ENCODE results near the gene FAIM2.
"Not testable (repeated sequence)": the region's sequence is repeated elsewhere in the genome, so short reads cannot be mapped to it uniquely, and the experiment has no call there.

The FAIM2 gene

DNA sequence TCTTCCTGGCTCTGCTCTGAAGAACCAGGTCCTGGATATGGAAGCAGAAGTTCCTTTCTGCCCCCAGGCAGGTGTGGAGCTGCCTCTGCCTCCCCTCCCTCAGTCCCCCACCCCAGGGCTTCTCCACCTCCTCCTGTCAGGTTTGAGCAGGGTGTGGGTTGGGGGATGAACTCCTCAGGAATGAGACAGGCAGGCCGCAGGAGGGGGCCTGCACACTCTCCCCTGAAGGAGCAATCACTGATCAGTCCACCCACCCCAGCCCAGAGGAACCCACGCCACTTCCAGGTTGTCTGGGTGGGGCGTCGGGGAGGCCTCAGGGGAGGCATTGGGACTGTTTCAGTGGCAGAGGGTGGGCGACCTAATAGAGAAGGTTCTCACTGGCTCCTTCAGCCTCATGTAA is 26.6 kb downstream of the FAIM2 start:
- DNase-seq: no peak

DNA sequence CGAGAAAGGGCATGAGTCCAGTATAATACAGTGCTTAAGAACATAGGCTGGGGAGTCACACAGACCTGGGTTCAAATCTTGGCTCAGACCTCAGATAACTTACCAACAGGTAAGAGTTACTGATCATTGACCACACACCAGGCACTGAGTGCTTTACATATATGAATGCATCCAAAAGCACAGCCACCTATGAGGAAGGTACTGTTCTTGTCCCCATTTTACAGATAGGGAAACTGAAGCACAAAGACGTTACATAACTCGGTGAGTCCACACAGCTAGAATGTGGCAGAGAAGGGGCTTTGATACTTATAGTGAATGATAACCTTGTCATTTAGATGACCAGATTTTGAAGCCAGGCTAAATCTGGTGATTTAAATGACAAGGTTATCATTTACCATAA is 27.6 kb downstream of the FAIM2 start:
- DNase-seq: no peak

DNA sequence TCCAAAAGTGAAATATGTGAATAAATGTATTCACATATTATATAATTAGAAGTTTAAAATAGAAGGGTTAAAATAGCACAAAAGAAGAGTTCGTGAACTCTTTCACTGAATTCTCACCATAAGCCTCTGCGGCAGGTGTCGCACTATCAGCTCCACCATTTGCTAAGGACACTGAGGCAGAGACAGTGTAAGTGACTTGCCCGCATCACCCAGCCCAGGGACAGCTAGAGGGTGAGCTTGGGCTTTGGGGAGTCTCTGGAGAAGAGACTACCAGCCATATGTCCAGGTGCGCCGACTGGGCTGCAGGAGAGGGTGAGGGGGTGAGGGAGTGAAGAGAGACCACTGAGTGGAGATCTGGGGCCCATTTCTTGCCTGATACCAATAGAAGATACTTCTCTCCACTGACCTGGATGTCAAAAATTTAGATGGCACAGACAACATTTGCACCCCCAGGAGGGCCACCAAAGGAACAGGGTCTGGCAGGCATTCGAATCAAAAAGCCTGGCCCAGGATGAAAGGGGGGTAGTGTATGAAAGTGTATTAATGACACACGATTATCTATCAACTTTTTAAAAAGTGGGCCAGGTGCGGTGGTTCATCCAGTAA is 28.5 kb downstream of the FAIM2 start:
- DNase-seq: no peak

DNA sequence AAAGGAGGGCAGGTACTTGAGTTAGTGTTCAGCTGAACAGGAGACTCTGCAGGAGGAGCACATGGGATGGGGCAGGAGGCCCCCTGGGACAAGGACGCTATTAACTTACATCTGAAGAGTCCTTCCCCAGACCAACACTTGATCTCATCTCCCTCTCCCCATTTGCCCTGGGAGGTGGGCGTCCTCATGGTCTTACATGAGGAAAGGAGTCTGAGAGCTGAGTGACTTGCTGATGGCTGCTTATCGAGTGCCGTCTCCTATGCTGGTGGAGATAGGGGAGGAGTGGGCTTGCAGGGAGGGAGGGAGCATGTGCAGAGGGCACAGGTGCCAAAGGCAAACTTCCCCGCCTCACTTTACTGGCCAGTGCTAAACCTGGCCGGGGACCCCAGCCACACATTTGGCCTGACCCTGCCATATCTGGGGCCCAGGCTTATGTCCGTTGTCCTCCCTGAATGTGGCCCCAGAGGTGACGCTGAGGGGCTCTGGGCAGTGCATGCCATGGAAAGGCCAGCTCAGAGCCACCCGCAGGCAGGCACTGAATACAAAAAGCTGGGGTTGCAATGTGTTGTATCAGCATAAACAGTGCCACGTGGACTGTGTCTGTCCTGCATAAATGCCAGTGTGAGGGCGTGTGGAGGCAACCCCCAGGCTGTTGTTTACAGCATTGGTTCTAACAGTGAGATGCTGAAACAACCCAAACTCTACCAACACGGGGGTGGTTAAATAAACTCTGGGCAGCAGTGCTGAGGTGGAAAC is 29.4 kb downstream of the FAIM2 start:
- DNase-seq: peak; percentile 70

DNA sequence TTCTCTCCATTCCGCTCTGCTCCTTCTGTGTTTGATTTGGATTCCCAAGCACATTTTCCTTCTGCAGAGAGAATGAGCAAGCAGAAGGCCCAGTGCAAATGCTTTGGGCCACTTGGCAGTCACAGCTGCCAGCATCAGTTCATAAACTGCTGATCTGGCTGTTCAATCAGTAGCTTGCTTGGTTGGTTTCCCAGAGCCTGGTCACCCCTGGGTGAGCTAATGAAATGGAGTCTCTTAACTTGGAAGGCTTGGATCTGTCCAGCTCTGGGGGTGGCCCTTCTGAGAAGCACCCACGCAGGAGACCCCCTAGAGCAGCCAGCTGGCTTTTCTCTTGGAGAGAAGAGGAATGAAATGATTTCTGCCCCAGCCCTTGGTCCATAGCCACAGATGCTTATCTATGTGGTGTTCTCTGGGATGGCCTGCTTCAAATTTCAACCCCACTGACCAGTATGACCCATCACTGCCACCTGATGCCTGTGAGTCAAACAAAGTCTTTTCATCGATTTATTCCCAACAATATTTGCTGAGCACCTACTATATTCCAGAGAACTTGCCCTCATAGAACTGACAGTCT is 30.3 kb downstream of the FAIM2 start:
- DNase-seq: peak; percentile 37

DNA sequence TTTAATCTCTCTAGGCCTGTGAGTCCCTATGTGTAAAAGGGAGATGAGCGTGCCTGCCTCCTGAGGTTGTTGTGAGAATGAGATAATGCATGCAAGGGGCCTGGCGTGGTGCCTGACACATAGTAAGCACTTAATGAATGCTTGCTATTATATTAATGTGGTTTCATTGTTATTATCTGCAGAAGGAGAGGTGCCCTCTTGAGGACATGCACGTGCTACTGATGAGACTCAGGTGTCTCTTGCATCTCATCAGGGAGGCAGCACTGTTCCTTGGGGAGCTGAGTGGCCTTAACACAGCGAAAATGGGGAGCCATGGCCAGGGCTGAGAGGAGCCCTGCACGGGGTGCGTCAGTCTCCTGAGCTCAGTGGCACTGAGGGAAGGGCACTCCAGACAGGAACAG is 30.9 kb downstream of the FAIM2 start:
- no peak for DNase-seq

DNA sequence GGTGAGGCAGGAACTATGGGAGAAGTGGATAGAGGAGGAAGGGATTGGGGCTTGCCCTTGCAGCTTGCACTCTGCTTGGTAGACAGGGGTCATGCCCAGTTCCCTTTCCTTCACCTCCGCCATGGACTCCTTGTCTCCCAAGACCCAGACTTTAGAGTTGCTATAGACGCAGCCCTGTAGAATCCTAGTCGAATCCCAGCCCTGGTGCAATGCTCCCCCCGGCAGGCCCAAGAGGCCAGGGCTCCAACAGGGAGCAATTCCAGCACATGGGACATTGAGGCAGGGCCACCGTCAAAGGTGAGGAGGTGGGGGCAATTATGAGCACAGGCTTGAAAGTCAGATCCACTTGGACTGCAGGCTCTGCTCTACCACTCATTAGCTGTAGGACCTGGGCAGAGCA is 31.3 kb downstream of the FAIM2 start:
- DNase-seq: no peak

DNA sequence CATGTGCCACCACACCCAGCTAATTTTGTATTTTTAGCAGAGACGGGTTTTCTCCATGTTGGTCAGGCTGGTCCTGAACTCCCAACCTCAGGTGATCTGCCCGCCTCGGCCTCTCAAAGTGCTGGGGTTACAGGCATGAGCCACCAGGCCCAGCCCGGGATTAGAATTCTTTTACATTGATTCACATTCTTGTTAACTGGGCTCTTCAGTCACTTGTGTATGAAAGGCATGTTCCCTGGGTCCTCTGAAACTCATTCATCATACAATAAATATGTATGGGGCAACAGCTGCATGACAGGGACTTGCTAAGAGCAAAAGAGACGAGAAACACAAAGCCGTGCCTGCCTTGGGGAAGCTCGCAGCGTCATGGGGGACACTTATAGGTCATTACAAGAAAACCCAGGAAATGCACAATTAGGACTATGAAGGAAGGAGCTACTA is 31.9 kb downstream of the FAIM2 start:
- DNase-seq: not testable (repeated sequence)

DNA sequence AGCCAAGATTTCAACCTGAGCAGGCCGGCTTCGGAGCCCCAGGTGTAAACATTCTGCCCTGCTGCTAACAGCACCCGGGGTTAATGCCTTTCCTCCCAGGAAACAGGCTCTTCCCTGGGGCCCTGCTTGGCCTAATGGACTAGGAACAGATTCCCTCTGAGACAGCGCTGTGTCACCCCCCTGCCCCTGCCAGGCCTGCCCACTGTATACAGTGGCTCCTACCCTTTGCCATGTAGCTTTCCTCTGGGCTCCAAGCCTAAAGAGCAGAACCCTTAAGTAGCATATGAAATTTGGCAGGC is 32.5 kb downstream of the FAIM2 start:
- no peak for DNase-seq

DNA sequence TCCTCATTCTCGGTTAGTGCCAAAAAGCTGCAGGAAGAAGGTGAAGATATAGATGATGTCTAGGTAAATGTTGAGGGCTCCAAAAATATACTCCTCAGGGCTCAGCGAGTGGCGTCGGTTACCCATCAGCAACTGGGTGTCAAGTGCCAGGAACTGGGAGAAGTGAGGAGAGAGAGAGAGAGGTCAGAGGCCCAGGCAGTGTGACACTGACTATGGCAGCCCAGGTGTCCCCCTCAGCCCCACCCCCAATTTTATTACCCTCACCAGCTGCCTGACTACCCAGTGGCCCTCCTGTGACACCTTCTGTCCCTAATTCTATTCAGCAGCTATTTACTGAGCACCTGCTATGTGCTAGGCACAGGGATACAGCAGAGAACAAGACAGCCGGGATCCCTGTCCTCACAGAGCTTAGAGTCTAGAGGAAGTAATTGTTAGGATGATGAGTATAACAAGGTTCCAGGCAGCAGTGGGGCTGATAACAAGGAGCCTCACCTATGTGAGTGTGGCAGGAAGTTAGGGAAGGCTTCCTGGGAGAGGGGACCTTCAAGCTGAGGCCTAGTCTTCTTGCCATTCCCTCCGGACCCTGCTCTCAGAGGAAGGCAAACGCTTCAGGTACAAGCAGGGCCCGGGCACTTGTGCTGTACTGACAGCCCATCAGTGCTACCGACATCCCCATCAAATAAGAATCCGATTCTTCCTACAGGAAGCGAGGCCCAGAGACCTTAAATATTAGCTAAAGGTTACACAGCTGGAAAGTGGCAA is 33.0 kb downstream of the FAIM2 start:
- no peak for DNase-seq

DNA sequence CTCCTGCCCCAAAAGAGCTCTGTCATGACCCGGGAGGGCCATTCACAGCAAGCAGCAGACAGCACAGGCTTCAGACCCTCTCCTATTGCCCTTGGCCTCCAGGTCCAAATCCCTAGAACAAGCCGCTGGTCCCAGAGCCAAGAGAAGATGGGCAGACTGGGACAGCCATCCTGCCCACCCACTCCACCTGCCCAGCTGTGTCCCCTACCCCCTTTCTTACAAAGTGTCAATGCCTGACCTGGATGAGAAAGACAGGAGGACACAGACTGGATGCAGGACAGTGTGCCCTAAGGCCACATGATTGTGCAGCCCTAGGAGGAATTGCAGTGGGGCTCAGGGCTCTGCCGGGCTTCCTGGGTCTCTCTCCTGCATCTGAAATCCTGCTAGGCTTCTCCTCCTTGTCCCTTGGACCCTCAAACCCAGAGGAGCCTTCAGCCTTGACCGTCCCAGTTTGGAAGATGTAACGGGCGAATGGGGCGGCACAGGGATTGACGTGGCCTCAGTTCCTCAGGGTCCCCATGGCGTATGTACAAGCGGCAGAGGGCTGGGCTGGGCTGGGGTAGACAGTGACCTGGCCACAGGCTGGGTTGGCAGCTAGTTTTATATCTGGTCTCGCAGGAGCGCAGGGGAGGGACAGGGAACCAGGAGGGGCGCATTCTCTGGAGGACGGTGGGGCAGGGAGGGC is 33.7 kb downstream of the FAIM2 start:
- DNase-seq: no peak

DNA sequence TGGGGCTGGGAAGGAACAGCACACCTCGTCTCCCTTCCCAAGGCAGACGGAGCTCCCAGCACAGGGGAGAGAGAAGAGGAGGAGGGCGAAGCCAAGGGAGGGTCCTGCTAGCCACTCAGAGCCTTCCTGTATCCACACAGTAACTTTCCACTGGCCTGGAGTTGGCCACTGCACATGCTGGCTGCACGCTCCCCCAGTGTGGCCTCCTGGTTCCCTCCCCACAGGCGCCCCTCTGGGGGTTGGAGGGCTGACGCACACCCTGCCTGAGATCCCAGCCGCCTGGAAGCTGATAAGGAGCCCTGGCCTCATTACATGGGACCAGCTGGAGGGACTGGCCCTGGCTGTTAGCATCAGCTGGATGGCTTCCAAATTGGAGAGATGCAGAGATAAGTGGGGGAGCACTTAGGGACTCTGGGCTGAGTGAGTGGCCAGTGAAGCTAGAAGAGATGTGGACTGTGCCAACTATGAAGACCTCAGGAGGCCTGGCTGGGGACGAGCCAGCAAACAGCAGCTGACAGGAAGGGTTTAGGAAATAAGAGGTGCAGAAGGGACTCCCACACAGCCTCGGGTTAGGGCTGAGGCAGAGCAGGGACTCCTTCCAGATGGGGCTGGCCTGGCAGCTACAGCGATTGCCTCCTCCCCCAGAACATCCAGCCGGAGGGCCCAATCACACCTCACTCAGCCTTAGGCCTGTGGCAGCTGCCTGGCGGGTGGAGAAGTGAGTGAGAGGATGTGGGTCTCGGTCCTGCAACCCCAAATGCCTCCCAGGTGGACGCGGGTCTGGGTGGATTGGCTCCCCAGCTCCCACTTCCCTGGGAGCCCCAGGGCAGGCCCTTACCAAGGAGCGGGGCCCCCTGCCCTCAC is 34.5 kb downstream of the FAIM2 start:
- peak; percentile 28 for DNase-seq

DNA sequence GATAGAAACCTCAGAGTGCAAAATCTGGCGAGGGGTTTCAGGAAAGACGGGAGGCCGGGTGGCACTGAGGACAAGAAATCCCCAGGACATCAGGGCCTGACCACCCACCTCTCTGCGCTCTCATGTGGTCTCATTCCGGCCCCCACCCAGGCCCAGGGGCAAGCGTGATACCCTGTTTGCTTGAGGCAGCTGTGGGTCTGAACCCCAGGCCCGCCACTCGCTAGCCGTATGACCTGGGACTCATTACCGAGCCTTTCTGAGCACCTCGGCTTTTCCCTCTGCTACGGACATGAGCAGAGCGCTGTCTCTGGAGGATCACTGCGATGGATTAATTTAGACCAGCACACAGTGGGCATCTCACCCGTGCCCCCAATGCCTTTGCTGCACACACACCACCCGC is 35.3 kb downstream of the FAIM2 start:
- no peak for DNase-seq

DNA sequence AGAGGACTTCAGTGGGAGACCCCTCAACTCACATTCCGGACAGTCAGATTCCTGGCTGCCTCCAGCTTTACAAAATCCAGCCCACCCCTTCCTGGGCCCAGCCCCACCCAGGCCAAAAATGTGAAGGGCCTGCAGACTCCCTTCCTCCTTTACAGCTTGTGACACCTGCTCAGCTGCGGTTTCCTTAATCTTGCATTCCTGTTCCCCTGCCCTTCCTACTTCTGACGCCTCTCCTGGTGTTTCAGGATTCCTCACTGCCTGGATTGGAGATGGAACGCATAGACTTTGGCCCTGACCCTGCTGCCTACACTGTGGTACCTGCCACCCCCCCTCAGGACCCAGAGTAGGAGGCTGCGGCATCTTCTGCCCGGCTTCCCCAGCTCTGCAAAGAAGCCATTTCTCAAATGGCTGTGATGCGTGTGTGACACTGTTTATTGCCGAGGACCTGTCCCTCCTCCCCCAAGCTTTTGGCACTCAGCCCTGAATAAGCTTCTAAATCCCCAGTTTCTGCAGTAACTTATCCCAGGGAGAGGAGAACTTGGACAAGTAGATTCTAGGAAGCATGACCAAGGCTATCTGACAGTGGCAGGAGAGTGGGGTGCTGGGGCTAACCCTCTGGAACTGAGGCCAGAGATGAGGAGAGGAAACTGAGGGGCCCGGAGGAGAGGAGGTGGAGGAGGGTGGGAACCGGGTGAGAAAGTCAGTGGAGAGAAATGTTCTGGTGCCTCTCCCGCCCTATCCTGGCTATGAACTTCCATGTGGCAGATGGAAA is 35.9 kb downstream of the FAIM2 start:
- no peak for DNase-seq

DNA sequence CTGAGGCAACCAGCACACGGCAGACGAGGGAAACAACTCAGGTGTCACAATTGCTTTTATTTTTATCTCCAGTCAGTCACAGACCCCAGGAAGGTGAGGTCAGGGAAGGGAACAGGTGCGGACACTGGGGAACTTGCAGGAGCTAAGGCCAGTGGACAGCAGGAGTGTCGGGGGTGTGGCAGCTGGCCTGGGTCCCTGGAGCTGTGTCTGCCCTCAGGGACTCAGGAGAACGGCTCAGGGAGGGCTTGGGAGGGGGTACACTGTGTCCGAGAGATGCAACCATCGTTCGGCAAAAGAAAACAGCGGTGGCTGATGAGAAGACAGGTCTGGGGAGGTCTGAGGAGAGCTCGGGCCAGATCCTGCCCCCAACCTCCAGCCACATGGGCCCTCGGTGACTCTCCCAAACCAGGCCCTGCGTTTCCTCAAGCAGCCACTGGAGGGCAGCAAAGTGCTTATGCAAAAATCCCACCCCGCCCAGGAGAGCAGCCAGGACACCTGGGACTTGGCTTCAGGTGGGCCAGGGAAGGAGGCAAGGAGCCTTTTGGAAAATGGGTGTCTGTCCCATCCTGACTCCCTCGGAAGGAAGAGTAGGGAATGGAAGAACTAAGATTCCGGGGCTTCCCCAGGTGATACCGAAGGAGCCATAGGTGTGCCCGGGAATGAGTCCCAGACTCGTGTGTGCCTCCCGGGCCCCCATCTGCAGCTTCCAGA is 36.7 kb downstream of the FAIM2 start:
- DNase-seq: peak; percentile 69

DNA sequence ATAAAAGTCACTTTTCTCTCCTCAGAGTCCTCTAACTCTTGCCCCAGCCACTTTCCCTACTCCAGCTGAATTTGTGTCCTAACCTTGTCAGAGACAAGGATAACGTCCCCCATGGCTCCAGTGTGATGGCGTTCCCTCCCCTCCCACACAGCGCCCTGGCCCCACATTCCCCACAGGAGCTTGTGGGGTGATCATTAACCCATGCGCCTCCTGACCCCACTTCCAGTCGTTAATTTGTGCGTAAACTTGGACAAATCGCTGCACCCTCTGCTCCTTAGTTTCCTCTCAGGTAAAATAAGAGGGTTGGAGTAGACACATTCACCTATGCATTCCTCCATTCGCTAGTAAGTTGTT is 37.9 kb downstream of the FAIM2 start:
- no peak for DNase-seq

DNA sequence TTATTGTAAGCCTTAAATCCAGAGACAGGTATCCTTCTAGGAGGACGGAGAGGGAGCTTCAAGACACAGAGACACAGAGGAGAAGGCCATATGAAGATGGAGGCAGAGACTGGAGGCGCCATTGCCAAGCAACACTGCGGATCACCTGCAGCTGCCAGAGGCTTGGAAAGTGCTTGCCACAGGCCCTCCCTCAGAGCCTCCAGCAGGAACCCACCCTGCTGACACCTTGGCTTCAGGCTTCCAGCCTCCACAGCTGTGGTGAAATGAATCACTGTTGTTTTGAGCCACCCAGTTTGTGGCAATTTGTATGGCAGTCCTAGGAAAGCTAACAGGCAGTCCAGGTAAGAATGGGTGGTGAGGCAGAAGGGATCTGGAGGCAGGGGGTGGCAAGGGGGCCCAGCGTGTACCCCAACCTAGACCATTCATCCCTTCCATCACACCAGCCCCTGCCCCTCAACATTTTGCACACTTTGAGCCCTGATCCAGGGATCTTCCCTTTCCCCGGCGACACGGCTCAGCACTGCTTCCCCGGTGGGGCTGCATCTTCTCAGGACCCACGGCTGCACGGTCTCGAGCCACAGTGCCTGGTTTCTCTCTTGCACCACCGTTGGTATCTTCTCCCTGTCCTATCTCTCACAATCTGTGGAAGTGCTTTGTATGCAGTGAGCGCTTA is 38.5 kb downstream of the FAIM2 start:
- DNase-seq: no peak

DNA sequence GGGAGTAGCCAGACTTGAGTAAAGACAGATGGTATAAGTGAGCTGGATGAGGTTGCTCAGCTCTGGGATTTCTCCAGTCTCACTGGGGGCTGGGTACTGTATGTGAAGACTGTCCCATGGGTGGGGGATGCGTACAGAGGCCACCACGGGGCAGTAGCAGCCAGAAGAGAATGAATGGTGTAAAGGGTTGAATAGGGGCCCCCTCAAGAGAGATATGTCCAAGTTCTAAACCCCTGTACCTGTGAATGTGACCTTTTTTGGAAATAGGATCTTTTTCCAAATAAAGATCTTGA is 39.0 kb downstream of the FAIM2 start:
- no peak for DNase-seq

DNA sequence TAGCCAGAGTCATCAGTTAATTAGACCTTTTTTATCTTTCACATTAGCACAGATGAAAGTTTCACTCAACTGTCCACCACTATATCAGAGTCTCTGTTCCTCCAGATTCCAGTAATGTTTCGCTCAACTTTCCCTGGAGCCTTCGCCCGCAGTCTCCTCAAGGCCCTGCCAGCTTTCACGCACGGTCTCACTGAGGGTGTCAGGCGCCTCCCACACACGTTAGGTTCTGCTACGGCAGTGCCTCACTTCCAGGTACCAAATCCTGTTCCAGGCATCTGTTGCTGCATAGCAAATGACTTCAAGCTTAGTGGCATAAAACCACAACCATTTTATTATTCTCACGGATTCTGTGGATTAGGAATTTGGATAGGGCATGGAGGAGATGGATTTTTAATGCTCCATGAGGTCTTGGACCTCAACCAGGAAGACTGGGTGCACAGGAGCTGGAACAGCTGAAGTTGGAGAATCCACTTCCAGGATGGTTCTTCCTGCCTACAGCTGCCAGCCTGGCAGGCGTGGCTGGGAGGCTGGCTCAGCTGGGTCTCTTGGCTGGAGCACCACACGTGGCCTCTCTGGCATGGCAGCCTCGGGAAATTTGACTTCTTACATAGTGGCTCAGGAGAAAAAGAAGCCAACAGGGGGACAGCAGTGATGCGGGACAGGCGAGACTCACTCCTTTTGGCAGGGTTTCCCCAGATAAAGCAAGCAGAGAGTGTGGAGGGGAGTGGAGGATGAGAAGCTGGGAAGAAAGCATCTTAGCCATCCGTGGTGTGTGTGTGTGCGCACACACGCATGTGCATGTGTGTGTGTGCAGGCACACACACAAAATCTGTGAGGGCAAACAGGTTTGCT is 39.5 kb downstream of the FAIM2 start:
- peak; percentile 13 for DNase-seq

DNA sequence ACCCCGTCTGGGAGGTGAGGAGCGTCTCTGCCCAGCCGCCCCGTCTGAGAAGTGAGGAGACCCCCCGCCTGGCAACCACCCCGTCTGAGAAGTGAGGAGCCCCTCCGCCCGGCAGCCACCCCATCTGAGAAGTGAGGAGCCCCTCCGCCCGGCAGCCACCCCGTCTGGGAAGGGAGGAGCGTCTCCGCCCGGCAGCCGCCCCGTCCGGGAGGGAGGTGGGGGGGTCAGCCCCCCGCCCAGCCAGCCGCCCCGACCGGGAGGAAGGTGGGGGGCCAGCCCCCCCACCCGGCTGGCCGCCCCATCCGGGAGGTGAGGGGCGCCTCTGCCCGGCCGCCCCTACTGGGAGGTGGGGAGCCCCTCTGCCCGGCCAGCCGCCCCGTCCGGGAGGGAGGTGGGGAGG is 42.8 kb downstream of the FAIM2 start:
- DNase-seq: not testable (repeated sequence)
